ENCODE data around the gene CA11. TPM values are rescaled to one million over a fixed set of nuclear protein-coding genes. Genes with fewer than 3 reads are reported as not detected.
A peak's percentile ranks its signal among the peaks of the same experiment; 100 is the strongest.

The CA11 gene
- total and polyA plus RNA-seq, 9 of the 15 experiments (the other 6 are each of a cell fraction or from before 2014, with no cell fraction given): 2.9 to 19.9 (median 8.3) TPM

DNA sequence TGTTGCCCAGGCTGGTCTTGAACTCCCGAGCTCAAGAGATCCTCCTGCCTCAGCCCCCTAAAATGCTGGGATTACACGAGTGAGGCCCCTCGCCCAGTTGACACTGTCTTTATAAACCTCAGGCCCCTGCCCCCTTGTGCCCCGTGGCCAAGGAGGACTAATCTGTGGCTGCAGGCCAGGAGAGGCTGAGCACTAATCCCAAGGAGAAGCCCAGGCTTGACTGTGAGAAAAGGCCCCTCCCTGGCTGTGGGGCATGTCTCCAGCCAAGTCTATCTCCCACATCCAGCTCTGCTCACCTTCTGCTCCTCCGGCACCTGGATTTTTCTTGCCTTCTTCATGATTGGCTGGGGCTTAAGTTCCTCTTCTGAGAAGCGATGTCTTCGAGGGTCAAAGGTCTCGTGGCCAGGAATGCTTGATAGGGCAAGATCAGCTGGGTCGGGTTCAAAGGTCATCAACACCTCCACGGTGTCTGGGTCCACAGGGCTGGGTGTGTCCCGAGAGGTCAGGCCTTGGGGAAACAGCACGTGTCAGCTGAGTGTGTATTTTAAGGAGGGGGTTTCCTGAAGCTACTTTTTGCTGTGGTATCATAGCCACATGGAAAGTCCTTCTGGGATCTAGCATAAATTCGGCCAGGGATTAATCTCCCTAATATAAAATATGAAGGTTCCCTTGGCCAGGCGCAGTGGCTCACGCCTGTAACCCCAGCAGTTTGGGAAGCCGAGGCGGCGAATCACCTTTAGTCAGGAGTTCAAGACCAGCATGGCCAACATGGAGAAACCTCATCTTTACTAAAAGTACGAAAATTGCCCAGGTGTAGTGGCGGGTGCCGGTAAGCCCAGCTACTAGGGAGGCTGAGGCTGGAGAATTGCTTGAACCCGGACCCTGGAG, 12.6 kb downstream of the CA11 start (continued):
- TF ChIP-seq ILK (tag; IDR thresholded peaks at IDR 0.05; ENCODE audit: borderline replicate concordance, low read depth) (no peak), ZNF586 (CRISPR knock-in tag; conservative IDR thresholded peaks at IDR 0.05) (no peak), HDAC1 (IDR thresholded peaks at IDR 0.05) (peak; percentile 57 to 86; a peak in 3 of 4 replicates), ZC3H4 (CRISPR knock-in tag; IDR thresholded peaks at IDR 0.05; ENCODE audit: borderline replicate concordance) (peak; percentile 70; the same call in 1 of the 2 replicates)
- TF ChIP-seq, protein P1, sequence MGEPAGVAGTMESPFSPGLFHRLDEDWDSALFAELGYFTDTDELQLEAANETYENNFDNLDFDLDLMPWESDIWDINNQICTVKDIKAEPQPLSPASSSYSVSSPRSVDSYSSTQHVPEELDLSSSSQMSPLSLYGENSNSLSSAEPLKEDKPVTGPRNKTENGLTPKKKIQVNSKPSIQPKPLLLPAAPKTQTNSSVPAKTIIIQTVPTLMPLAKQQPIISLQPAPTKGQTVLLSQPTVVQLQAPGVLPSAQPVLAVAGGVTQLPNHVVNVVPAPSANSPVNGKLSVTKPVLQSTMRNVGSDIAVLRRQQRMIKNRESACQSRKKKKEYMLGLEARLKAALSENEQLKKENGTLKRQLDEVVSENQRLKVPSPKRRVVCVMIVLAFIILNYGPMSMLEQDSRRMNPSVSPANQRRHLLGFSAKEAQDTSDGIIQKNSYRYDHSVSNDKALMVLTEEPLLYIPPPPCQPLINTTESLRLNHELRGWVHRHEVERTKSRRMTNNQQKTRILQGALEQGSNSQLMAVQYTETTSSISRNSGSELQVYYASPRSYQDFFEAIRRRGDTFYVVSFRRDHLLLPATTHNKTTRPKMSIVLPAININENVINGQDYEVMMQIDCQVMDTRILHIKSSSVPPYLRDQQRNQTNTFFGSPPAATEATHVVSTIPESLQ (CRISPR knock-in tag; IDR thresholded peaks at IDR 0.05): no peak
- TF ChIP-seq, protein P2, sequence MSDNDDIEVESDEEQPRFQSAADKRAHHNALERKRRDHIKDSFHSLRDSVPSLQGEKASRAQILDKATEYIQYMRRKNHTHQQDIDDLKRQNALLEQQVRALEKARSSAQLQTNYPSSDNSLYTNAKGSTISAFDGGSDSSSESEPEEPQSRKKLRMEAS (CRISPR knock-in tag; IDR thresholded peaks at IDR 0.05): 0 out of 2 replicates have a peak, but pooled peaks have one; percentile 53
- TF ChIP-seq, protein P3, sequence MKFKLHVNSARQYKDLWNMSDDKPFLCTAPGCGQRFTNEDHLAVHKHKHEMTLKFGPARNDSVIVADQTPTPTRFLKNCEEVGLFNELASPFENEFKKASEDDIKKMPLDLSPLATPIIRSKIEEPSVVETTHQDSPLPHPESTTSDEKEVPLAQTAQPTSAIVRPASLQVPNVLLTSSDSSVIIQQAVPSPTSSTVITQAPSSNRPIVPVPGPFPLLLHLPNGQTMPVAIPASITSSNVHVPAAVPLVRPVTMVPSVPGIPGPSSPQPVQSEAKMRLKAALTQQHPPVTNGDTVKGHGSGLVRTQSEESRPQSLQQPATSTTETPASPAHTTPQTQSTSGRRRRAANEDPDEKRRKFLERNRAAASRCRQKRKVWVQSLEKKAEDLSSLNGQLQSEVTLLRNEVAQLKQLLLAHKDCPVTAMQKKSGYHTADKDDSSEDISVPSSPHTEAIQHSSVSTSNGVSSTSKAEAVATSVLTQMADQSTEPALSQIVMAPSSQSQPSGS (CRISPR knock-in tag; IDR thresholded peaks at IDR 0.05): no peak
- TF ChIP-seq, protein P4, sequence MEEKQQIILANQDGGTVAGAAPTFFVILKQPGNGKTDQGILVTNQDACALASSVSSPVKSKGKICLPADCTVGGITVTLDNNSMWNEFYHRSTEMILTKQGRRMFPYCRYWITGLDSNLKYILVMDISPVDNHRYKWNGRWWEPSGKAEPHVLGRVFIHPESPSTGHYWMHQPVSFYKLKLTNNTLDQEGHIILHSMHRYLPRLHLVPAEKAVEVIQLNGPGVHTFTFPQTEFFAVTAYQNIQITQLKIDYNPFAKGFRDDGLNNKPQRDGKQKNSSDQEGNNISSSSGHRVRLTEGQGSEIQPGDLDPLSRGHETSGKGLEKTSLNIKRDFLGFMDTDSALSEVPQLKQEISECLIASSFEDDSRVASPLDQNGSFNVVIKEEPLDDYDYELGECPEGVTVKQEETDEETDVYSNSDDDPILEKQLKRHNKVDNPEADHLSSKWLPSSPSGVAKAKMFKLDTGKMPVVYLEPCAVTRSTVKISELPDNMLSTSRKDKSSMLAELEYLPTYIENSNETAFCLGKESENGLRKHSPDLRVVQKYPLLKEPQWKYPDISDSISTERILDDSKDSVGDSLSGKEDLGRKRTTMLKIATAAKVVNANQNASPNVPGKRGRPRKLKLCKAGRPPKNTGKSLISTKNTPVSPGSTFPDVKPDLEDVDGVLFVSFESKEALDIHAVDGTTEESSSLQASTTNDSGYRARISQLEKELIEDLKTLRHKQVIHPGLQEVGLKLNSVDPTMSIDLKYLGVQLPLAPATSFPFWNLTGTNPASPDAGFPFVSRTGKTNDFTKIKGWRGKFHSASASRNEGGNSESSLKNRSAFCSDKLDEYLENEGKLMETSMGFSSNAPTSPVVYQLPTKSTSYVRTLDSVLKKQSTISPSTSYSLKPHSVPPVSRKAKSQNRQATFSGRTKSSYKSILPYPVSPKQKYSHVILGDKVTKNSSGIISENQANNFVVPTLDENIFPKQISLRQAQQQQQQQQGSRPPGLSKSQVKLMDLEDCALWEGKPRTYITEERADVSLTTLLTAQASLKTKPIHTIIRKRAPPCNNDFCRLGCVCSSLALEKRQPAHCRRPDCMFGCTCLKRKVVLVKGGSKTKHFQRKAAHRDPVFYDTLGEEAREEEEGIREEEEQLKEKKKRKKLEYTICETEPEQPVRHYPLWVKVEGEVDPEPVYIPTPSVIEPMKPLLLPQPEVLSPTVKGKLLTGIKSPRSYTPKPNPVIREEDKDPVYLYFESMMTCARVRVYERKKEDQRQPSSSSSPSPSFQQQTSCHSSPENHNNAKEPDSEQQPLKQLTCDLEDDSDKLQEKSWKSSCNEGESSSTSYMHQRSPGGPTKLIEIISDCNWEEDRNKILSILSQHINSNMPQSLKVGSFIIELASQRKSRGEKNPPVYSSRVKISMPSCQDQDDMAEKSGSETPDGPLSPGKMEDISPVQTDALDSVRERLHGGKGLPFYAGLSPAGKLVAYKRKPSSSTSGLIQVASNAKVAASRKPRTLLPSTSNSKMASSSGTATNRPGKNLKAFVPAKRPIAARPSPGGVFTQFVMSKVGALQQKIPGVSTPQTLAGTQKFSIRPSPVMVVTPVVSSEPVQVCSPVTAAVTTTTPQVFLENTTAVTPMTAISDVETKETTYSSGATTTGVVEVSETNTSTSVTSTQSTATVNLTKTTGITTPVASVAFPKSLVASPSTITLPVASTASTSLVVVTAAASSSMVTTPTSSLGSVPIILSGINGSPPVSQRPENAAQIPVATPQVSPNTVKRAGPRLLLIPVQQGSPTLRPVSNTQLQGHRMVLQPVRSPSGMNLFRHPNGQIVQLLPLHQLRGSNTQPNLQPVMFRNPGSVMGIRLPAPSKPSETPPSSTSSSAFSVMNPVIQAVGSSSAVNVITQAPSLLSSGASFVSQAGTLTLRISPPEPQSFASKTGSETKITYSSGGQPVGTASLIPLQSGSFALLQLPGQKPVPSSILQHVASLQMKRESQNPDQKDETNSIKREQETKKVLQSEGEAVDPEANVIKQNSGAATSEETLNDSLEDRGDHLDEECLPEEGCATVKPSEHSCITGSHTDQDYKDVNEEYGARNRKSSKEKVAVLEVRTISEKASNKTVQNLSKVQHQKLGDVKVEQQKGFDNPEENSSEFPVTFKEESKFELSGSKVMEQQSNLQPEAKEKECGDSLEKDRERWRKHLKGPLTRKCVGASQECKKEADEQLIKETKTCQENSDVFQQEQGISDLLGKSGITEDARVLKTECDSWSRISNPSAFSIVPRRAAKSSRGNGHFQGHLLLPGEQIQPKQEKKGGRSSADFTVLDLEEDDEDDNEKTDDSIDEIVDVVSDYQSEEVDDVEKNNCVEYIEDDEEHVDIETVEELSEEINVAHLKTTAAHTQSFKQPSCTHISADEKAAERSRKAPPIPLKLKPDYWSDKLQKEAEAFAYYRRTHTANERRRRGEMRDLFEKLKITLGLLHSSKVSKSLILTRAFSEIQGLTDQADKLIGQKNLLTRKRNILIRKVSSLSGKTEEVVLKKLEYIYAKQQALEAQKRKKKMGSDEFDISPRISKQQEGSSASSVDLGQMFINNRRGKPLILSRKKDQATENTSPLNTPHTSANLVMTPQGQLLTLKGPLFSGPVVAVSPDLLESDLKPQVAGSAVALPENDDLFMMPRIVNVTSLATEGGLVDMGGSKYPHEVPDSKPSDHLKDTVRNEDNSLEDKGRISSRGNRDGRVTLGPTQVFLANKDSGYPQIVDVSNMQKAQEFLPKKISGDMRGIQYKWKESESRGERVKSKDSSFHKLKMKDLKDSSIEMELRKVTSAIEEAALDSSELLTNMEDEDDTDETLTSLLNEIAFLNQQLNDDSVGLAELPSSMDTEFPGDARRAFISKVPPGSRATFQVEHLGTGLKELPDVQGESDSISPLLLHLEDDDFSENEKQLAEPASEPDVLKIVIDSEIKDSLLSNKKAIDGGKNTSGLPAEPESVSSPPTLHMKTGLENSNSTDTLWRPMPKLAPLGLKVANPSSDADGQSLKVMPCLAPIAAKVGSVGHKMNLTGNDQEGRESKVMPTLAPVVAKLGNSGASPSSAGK (IDR thresholded peaks at IDR 0.05): no peak; the same call in 1 of the 2 replicates

Data from K562 (cell line).